ENCODE data around the gene WDR45.

DNA sequence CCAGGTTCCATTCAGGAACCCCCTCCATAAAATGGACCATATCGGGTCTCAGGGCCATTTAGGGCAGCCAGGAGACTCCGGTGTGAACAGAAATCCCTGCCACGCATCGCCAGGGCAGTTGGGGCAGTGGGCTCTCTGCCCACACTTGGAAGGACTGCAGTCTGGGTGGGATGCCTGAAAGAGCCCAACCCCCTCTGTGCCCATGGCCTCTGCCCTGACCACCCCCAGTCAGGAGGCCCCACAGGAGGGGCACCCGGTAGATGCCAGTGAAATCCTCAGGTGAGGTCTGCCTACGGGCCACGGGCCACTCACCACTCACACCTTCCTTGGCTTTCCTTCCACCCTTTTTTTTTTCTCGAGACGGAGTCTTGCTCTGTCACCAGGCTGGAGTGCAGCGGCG is 10.6 kb downstream of the WDR45 start:
- TF ChIP-seq, protein P1, sequence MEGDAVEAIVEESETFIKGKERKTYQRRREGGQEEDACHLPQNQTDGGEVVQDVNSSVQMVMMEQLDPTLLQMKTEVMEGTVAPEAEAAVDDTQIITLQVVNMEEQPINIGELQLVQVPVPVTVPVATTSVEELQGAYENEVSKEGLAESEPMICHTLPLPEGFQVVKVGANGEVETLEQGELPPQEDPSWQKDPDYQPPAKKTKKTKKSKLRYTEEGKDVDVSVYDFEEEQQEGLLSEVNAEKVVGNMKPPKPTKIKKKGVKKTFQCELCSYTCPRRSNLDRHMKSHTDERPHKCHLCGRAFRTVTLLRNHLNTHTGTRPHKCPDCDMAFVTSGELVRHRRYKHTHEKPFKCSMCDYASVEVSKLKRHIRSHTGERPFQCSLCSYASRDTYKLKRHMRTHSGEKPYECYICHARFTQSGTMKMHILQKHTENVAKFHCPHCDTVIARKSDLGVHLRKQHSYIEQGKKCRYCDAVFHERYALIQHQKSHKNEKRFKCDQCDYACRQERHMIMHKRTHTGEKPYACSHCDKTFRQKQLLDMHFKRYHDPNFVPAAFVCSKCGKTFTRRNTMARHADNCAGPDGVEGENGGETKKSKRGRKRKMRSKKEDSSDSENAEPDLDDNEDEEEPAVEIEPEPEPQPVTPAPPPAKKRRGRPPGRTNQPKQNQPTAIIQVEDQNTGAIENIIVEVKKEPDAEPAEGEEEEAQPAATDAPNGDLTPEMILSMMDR (optimal IDR thresholded peaks at IDR 0.05 in 1 of 3, IDR thresholded peaks at IDR 0.05 in 1 of 3, conservative IDR thresholded peaks at IDR 0.05 in 1 of 3; ENCODE audit: extremely low read depth in 1 of 3, insufficient read depth in 2 of 3, low read length in 3 of 3) = no peak
- no peak for TF ChIP-seq EZH2 (IDR thresholded peaks at IDR 0.05; ENCODE audit: low read length)
